Prostate gland (tissue), 2 donors: ENCODE data around the gene ZNF782.

Experiments used
- POLR2A ChIP-seq: fragments of 450-650 bp; IDR thresholded peaks from one replicate; pipeline ENCODE4 v1.6.1; 2016; ENCODE audit warnings: antibody characterized with exemption, mild to moderate bottlenecking
- POLR2AphosphoS5 ChIP-seq: sonication (generic); formaldehyde crosslinking; IDR thresholded peaks from one replicate; pipeline ENCODE4 v1.6.1; 2017; ENCODE audit warnings: antibody characterized with exemption
- TF ChIP-seq, protein P1 (sequence below), 4 experiments: fragments of 200-600 bp in 2 of 4; fragments of 450-650 bp in 2 of 4; sonication (generic) in 2 of 4; IDR thresholded peaks; 1 replicate in 3 of 4; 2 replicates in 1 of 4; pipeline ENCODE4 v1.5.1; 2016 to 2019; ENCODE audit warnings: antibody characterized with exemption in 4 of 4, mild to moderate bottlenecking in 2 of 4, moderate library complexity in 2 of 4

DNA sequence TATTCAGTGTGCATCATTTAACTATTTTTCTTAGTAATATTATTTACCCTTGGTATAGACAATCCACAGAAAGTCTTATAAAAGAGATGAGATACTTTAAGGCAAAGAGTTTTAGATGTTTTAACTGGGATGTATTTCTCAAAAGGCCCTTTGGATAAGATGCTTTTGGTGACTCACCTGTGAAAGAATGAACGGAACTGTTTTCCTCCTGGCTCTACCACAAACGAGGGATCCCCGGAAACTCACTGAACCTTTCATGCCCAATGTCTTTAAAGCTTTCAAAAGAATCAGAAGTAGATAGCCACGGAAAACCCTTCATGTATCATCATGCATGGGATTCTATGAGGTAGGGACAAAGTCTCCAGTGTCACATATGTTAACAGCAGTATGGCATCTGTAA lies 1.6 kb downstream of the ZNF782 start:
- TF ChIP-seq POLR2A, result no peak
- TF ChIP-seq, protein P1, sequence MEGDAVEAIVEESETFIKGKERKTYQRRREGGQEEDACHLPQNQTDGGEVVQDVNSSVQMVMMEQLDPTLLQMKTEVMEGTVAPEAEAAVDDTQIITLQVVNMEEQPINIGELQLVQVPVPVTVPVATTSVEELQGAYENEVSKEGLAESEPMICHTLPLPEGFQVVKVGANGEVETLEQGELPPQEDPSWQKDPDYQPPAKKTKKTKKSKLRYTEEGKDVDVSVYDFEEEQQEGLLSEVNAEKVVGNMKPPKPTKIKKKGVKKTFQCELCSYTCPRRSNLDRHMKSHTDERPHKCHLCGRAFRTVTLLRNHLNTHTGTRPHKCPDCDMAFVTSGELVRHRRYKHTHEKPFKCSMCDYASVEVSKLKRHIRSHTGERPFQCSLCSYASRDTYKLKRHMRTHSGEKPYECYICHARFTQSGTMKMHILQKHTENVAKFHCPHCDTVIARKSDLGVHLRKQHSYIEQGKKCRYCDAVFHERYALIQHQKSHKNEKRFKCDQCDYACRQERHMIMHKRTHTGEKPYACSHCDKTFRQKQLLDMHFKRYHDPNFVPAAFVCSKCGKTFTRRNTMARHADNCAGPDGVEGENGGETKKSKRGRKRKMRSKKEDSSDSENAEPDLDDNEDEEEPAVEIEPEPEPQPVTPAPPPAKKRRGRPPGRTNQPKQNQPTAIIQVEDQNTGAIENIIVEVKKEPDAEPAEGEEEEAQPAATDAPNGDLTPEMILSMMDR (IDR thresholded peaks at IDR 0.05), result no peak
- TF ChIP-seq POLR2AphosphoS5, result no peak
